Muscle of arm (tissue), 14 donors: Measurements from ENCODE around the gene SPTBN2. TPM values are rescaled to one million over a fixed set of nuclear protein-coding genes. Genes with fewer than 3 reads are reported as not detected.

Experiments used
- DNase-seq: peaks from one replicate; pipeline ENCODE4 v3.0.0-alpha.2; 2013
- long read RNA-seq, 11 donors: transcript quantifications; one replicate each; lab custom pipeline, GENCODE V29; 2026
- polyA plus RNA-seq, 12 donors: library from polyadenylated mRNA; unstranded; fragments of 120-200 nt; gene quantifications; one replicate each; pipeline ENCODE4 v1.2.1, GENCODE V29; 2013; ENCODE audit not compliant: insufficient read length in 12 of 12

Gene SPTBN2
- polyA plus RNA-seq = 10 to 100 TPM in 10 of 12 donors, 1 to 10 TPM in 1, not detected in 1; 8.5 to 33.9 (median 14.9) TPM
- long read RNA-seq, donor 1 = 0 reads
- long read RNA-seq, donor 2 = 0 reads
- long read RNA-seq, donor 3, partial matches to known transcripts = 0 of 1 reads
- long read RNA-seq, donor 3, other reads (novel, unspliced or antisense) = 0 of 1 reads
- long read RNA-seq, donor 4, partial matches to known transcripts = 0 of 1 reads
- long read RNA-seq, donor 4, other reads (novel, unspliced or antisense) = 0 of 1 reads
- long read RNA-seq, donor 5 = 0 reads
- long read RNA-seq, donor 6 = 0 reads
- long read RNA-seq, donor 7 = 0 reads
- long read RNA-seq, donor 8 = 0 reads
- long read RNA-seq, donor 9 = 0 reads
- long read RNA-seq, donor 10 = 0 reads
- long read RNA-seq, donor 11 = 0 reads

DNA sequence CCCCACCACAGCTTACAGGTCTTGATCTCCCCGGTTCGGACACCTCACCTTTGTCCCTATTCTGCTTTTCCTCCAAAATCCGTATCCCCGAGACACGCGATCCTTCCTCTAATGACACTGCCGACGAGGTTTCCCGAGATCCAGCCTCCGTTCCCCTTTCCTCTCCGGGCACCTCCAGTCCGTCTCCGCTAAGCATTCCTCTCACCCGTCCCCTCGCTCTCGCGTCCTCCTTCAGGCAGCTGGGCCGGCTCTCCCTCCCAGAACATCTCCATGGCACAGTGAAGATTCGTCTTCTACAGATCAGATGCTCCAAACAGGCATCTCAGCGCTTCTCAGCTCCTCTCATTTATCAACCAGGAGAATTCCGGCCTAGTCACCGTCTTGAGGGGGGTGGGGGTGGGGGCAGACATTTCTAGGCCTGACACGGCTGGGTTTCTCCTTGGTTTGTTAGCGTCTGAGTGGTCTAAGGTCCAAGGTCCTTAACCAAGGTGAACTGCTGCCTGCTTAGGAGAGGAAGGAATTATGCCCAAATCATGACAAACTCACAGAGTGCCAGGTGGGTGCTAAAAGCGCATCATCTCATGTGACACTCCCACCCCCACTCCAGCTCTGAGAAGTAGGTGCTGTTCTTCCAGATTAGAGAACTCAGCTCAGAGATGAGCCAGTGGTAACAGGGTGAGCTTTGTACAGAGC is at the start of gene SPTBN2:
Gene SPTBN2 (minus strand): TSS at position 524 of the 693 bp plus-strand sequence. CDS start 7,976 bp downstream, outside the sequence.
- DNase-seq = no peak

GRCh38 chr11:66768818-66769217 is 39.8 kb upstream of the SPTBN2 start:
- no peak for DNase-seq

- DNase-seq = no peak
Measured at GRCh38 chr11:66768088-66768521, 39.1 kb upstream of the SPTBN2 start.

DNA sequence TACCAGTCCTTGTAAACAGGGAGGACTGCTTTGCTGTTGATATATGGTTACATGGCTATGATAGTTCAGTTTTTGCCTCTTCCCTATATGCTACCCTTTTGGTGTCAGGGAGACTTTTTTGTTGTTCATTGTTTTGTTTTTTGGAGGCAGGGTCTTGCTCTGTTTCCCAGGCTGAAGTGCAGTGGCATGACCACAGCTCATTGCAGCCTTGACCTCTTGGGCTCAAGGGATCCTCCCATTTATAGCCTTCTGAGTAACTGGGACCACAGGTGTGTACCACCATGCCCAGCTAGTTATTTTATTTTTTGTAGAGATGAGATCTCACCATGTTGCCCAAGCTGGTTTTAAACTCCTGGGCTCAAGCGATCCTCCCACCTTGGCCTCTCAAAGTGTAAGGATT is 38.6 kb upstream of the SPTBN2 start:
- no peak for DNase-seq

- no peak for DNase-seq
Measured at GRCh38 chr11:66766681-66767080, 37.7 kb upstream of the SPTBN2 start.

- DNase-seq = no peak
Measured at GRCh38 chr11:66762088-66762487, 33.1 kb upstream of the SPTBN2 start.

DNA sequence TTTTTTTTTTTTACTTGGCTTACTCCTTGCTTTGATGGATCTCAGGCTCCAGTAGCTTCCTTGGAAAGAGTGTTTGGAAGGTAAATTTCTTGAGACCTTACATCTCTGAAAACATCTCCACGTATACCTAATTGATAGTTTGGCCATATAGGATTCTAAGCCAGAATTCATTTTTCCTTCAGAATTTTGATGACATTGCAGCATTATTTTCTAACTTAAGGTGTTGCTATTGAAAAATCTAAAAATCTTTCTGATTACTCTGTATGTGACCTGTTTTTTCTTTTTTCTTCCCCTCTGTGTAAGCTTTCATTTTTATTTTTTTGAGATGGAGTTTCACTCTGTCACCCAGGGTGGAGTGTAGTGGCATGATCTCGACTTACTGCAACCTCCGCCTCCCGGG is 23.1 kb upstream of the SPTBN2 start:
- DNase-seq = no peak

- no peak for DNase-seq
Measured at GRCh38 chr11:66749091-66749490, 20.1 kb upstream of the SPTBN2 start.

DNA sequence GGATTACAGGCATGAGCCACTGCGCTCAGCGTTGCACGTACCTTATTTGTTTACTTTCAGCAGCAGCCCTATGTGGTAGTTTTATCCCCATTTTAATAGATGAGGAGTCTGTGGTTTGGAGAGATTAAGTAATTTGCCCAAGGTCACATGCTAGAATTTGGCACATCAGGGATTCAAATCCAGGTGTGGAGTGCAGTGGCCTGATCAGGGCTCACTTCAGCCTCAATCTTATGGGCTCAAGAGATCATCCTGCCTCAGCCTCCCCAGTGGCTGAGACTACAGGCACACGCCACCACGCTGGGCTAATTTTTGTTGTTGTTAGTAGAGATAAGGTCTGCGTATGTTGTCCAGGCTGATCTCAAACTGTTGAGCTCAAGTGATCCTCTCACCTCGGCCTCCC is 18.5 kb upstream of the SPTBN2 start:
- DNase-seq = no peak

- no peak for DNase-seq
Measured at GRCh38 chr11:66745356-66746235, 16.6 kb upstream of the SPTBN2 start.

- DNase-seq = peak; percentile 60
Measured at GRCh38 chr11:66744485-66745355, 15.7 kb upstream of the SPTBN2 start.

GRCh38 chr11:66743271-66743968 is 14.4 kb upstream of the SPTBN2 start:
- DNase-seq = no peak

DNA sequence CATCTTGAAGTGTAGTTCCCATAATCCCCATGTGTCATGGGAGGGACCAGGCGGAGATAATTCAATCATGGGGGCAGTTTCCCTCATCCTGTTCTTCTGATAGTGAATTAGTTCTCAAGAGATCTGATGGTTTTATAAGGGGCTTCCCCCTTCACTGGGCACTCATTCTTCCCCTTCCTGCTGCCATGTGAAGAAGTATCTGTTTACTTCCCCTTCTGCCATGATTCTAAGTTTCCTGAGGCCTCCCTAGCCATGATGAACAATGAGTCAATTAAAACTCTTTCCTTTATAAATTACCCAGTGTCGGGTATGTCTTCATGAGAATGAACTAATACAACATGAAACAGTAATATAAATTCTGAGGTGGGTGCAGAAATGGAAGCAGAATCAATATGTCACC is 12.1 kb upstream of the SPTBN2 start:
- DNase-seq = no peak

GRCh38 chr11:66739983-66740382 is 11.0 kb upstream of the SPTBN2 start:
- no peak for DNase-seq

DNA sequence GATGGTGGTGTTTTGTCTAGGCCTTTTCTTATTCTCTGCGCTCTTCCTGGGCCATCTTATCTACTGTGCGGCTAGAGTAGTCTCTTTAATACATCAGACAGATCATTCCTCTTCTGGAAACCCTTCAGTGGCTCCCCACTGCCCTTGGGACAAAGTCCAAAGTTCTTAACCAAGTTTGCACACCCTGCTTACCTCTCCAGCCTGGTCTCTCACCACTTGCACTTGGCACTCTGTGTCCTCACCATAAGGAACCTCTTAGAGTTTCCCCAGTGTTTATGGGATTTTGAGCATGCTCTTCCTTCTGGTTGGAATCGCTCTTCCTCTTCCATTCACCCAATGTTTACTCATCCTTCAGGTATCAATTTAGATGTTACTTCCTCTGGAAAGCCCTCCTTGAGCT is 5.2 kb upstream of the SPTBN2 start:
- no peak for DNase-seq

DNA sequence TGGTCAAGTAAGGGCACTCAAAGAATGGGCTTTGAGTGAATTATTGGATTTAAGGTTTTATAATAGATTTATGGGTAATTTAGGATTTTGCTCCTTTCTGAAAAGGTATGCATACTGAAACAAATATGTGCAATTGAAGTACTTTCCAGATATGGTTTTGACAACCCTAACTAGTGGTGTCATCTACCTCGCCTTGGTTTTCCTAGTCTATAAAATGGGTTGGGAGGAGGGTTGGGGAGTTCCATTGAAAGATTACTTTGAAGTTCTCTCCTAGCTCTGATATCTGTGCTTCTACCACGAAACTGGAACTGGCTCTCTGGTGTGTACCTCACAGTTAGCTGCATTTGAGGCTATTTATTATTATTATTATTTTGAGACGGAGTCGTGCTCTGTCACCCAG is 431 bp upstream of the SPTBN2 start:
- no peak for DNase-seq

DNA sequence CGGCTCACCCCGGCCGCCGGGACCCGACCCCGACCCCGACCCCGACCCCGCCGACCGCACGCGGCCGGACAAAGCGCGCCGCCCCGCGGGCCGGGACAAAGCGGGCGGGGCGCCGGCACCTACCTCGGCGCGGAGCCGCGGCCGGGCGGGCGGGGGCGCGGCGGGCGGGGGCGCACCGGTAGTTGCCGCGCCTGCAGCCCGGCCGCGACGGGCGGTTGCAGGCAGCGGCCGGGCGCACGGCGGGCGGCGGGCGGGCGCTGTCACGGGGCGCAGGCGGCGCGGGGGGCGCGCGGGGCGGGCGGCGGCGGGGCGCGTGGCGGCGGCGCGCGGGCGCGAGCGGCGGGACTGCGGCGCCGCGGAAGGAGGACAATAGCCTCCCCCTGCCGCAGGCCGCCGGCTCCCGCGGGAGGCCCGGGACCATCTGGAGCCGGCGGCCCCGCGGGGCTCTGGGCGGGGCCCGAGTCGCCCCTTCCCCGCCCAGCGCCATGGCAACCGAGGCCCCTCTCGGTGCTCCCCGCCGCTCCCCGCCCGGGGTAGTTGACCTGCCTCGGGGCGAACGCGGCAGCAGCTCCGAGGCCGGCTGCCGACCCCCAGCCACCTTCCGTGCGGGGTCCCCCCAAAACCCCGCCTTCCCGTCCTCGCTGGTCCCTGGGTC is 851 bp downstream of the SPTBN2 start:
- DNase-seq = no peak

GRCh38 chr11:66727282-66728037 is 1.6 kb downstream of the SPTBN2 start:
- DNase-seq = no peak

GRCh38 chr11:66725647-66726046 is 3.4 kb downstream of the SPTBN2 start:
- no peak for DNase-seq
